Activated naive CD8-positive, alpha-beta T cell treated with anti-CD3 and anti-CD28 coated beads, Interleukin-2, amount 50 U/mL, for 16 hours (primary cell): ENCODE results near the gene FOCAD.
"Not testable (repeated sequence)": the region's sequence is repeated elsewhere in the genome, so short reads cannot be mapped to it uniquely, and the experiment has no call there.

Experiments used
- DNase-seq: peaks from one replicate; pipeline ENCODE4 v3.0.0-alpha.2; 2020; ENCODE audit warnings: low read depth, low spot score

Gene FOCAD

DNA sequence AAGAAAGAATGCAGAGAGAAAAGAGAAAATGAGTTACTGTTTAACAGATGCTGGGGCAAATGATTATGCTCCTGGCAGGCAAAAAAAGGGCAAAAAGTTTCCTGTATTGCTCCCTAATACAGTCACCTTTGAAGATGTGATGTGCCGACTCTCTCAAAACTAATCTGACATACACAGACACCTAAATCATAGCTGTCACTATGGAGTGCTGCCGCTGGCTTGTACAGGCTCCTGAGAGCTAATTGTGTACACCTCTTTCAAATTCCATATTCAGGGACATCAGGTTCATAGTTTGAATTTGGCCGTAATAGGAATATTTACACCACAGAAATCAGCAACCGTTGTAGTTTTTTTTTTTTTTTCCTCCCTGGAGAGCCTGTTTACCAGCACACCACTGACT lies 12.4 kb upstream of the FOCAD start:
- no peak for DNase-seq

DNA sequence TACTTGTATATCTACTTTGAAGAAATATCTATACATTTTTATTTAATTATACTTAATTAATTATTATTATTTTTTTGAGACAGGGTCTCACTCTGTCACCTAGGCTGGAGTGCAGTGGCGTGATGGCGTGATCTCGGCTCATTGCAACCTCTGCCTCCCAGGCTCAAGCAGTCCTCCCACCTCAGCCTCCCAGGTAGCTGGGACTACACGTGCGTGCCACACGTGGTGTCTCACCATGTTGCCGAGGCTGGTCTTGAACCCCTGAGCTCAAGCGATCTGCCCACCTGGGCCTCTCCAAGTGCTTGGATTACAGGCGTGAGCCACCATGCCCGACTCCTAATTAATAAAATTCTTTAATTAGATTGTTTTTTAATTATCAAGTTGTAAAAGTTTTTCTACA lies 10.5 kb upstream of the FOCAD start:
- DNase-seq, result not testable (repeated sequence)

DNA sequence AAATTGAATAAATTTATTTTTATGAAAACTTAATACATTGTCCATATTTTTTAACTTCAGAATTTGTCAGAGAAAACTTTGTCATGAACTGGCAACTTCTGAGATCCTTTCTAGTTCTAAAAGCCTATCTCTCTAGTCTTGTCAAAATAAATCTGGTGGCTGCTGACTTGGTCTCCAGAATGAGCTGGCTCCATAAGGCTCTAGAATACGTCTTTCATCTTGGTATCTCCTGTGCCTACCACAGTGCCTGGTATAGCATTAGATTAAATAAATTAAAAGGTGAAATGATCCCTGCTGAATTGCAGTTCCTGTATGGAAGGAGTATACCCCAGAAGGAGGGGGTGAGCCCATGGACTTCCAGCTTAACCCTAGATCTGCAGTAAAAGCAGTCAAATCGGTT lies 2.6 kb upstream of the FOCAD start:
- DNase-seq, result no peak

DNA sequence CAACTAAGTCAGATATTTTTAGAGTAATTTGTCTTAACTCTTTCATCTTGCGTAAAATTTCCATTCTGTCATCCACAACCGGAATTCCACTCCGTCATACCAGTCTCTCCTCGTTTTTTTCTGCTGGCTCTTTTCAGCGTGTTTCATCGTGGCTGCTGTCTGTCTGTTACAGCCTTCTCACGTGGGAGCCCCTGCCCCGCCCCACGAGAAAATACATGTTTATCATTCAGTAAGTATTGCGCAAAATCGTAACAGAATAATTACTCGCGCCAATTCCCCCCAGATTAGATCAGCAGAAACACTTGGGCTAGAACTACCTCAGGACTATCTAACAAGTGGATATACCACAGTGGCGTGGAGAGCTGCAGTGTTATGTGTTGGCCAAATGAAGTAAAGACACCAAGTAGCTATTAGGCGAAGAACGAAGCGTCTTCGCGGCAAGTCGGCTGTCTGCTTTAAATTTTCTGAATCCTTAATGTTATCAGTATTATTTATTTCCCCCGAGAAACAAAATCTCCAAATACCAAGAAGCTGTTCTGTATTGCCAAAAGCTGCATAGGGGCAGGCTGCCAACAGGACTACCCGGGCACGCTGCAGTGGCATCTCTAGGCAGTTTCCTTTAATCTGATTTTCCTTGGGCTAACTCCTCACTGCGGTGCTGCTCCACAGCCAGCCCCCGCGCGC lies 566 bp upstream of the FOCAD start:
- DNase-seq, result no peak

DNA sequence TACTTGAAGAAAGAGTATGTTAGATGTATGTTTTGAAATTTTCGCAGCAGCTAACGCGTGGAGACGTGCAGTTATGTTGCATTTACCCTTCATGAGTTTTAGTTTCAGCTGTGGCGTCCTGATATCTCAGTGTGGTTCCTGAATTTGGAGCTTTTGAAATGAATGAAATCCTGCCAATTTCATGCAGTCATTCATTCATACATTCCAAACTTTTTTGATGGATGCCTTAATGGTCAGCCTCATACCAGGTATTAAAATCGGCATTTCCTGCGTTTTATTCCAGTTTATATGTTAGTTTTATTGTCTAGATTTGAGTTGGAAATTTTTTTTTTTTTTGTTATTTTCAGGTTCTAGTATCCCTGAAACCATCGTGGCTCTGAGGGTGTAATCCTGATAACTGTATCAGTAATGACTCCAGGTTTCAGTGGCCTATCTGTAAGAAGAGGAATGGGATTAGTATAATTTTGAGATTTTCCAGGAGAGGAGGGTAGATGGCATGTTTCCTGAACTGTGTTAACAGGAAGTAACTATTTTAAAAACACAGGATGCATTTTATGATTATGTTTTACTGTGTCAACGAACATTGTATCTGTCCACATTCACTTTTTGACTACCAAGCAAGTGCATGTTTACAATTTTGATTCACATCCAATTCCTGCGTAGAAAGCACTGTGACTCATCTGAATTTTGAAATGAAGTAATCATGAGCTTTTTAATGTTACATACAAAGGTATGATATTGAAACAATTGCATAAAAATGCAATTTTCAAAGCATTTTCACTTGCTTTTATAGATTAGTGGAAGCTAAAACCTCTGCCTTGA lies 1.0 kb downstream of the FOCAD start:
- DNase-seq, result no peak

DNA sequence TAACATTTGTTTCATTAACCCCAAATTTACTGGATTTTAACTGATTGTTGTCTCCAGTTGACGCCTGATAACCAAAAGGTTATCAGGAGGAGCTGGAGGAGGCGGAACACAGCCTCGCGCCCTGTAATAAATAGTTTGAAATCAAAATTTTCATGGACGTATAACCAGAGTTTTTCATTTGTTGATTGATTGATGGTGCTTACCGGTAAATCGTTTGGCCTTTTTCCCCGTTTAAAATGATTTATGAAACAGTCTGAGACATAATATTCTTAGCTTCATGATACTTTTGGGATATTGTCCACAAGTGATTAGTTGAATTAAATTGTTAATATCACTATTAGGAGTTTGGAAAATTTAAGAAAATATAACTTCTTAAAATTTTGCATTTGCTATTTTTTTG lies 1.7 kb downstream of the FOCAD start:
- no peak for DNase-seq

DNA sequence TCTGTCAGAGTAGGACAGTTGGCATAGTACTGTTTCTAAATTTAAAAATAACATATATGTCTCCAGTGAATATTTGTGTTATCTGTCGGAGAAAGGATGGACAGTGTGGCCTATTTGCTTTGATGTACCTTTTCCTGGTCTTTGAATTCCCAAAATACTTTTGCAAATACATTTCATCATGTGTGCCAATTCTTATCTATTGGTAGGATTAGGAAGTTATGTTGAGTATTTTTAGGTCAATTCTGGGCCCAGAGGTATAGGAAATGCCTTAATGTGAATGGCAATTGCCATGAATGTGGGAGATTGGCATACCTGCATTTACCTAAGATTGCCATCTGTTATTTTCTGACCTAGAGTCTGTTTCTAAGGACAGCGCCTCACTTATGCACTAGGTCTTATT lies 5.8 kb downstream of the FOCAD start:
- no peak for DNase-seq

DNA sequence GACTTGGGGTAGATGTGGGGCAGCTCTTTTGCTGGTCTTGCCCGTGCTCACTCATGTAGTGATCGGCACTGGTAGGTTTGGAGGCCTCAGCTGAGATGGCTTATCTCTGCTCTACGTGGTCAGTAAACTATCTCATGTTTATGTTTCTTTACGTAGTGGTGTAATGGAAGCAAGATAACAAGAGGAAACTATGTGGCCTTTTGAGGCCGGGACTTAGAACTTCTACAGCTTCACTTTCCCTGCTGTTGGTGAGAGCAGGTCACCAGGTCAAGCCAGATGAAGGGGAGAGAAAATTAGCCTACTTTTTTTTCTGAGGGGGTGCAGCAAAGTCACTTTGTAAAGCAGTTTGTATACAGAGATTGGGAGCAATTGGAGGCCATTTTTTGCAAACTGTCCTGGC lies 8.5 kb downstream of the FOCAD start:
- no peak for DNase-seq

DNA sequence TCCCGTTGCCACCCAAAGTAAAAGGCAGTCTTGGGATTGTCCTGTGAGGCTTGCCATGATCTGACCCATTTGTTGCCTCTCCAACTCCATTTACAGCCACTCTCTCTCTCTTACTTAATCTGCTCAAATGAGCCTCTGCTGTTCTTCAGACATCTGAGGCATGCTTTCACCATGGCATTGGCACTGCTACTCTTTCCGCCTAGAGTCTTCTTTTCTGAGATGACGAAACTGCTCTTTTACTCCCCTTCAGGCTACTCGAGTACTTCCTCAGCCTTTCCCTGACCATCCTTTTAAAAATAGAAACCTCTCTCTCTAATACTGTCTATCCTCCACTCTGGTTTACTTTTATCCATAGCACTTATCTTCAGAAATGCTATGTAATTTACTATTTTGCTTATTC lies 9.0 kb downstream of the FOCAD start:
- no peak for DNase-seq

DNA sequence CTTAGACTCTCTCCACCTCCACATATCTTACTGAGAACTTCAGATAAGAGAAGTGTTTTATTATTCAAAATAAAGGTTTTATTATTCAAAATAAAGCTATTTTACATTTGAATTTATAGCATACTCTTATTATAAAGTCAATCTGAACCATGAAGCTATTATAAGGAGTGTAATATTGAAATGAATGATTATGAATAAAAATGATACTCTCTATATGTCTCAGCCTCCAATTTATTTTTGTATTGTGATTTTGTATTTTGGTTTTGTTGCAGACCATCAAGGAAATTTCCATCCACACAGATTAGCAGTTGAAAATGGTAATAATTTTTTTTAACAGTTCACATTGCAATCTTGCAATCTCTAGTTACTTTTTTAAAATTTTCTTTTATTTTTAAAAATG lies 10.2 kb downstream of the FOCAD start:
- no peak for DNase-seq

DNA sequence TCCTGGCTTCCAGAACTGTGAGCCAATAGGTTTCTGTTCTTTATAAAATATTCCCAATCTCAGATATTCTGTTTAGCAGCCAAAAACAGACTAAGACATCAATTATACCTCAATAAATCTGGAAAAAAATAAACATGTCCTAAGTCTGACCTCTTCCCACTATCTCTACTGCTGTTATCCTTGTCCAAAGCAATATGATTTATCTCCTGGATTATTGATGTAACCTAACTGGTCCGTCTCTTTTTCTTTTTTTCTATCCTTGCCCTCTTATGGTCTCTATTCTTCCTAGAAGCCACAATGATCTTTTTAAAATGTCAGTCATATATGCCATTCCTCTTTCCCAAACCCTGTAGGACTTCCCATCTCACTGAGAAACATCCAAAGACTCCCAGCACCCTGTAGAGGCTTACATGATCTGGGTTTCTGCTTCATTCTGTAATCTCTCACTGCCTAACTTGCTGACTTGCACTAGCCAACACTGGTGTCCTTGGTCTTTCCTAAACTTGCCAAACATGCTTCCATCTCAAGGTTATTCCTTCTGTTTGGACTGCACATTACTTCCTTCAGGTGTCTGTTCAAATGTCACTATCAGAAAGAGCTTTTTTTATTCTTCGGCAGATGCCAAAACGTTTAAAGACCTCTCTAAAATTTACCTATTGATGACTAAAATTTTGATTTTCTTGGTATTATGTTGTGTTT lies 13.1 kb downstream of the FOCAD start:
- DNase-seq, result no peak

DNA sequence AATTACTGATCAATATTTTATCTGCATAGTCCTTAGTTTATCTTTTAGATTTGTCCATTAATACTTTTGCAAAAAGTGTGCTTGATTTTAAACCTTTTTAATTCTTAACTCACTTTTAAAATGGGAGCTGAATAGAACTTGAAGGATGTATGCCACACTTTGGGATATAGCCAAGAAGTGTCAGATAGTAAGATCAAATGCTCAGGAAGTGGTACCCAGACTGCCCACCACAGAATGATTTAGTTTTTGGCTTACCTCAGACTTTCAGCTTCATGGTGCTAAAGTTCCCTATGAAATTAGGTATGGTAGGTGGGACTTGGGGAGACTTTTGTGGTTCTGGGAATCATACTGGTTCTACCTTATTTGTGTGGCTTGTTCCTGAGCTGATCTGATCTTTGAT lies 14.7 kb downstream of the FOCAD start:
- no peak for DNase-seq

DNA sequence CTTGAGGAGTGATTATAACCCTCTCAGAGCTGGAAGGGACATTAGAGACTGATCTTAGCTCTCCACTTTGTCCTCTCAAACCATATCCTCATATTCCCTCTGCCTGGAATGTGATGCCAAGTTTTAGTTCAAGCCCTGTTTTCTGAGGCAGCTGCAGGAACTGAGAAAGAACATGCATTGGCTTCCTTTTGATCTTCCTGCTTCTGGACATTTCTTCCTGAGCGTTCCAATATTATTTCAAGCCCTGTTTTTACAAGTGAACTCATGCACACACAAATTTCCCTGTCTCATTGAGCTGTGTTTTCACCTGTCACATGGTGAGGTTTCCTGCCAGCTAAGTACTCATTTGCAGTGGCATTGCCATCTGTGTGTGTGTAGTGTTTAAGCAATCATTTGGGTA lies 17.0 kb downstream of the FOCAD start:
- no peak for DNase-seq

DNA sequence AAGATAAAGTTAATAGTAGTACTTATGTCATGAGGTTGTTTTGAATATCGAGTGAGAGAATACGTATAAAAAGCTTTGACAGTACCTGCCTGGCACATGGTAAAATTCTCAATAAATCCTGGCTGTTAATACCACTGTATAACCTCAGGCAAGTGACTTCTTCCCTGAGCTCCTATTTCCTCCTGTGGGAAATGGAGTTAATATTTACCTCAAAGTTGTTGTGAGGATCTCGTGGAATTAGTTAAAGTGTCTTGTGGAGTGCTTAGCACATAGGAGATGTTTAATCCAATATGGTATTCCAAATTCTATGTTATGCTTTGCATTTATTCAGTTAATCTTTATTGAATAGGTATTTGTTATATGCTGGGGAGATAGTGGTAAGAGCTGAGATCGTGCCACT lies 18.5 kb downstream of the FOCAD start:
- DNase-seq, result no peak

DNA sequence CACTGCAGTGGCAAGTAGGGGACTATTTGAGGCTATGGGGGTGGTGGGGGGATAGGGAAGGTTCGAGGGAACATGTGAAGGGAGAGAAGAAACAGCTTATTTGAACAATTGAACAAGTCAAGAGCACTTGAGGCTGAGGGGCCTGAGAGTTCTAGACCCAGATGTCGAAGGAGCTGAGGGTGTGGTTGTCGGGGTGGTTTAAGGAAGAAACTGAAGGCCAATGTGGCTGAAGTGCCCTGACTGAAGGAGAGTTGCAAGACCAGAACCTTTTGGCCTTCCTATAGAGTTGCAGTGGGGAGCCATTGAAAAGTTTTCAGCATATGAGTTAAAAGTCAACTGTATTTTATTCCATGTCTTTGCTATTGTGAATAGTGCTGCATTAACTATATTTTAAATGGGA lies 19.1 kb downstream of the FOCAD start:
- DNase-seq, result no peak

DNA sequence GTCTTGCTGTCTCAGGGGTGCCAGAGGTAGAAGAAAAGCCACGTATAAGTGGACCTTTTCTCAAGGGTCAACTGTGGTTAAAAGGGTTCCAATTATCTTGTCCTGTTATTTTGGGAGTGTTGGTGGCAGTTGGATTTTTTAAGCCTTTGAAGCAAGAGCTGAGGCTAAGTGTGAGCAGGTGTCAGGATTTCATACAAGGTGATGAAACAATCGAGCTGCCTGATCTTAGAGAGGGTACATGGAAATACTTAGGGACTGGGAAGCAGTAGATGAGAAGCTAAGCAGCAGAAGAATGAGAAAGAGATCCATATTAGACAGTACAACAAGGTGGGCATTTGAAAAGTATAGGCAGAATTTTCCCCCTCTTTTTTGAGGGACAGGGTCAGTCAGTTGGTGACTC lies 23.6 kb downstream of the FOCAD start:
- no peak for DNase-seq

DNA sequence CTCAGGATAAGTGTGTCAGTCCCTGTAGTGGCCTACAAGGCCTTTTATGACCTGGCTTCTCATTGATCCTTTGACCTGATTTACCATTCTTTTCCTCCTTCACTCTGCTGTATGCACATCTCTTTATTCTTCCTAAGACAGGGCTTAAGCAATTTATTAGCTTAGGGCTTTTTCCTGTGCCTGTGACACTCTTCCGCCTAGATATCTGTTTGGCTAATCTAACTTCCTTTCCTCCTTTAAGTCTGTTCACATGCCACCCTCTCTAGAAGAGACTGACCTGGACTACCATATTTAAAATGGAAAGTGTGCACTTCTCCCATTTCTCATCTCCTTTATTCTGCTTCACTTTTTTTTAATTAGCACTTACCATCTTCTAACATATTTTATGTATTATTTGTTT lies 29.1 kb downstream of the FOCAD start:
- DNase-seq, result no peak

DNA sequence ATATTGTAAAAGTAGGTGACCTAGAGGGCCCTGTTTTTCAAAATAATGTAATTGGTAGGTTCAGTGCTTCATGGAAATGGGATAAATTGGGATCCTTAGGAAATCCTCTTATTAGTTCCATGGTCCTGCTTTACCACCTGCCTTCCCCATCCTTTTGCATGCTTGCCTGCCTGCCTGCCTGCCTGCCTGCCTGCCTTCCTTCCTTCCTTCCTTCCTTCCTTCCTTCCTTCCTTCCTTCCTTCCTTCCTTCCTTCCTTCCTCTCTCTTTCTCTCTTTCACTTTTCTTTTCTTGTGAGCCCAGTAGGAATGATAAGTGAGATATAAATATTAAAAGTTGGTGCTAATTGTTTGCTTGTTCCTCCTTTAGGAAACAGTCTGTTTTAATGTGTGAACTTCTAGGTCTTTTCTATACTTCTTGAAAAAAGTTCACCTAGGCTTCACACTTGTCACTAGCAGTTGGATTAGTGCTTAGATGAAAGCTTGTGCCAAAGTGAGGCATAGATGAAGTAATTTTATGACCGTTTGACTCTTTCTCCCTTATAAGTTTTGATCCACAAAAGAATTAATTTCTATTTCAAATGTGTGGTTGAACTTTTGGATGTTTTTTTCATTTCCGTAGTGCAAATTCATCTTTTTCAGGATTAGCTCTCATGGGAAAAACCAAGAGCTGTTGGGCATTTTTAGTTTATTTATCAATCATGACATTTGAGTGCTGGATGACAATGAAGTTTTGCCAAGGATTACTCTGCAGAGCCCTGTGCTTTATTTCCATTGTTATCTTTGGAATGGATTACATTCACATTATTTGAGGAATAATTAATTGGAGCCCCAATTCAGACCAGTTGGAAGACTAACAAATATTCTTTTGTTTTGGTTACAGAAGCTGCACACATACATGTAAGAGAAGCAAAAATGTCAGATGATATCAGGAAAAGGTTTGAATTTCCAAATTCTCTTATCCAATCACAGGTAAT lies 30.7 kb downstream of the FOCAD start:
- no peak for DNase-seq

DNA sequence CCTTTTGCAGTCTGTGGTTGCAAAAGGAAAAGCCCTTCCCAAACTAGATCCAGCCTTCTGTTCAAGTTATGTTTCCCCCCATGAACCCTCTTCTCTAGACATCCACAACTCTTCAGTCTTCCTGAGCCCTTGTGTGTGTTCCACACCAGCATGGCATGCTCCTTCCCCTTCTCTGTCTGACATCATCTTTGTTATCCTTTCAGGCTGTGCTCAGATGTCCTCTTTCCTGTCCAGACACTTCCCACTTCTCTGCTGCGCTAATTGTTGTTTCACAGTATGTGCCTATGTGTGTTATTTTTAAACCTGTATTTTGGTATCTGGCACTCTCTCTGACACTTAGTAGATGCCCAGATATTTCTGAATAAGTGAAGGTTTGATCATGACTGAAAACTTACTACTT lies 38.2 kb downstream of the FOCAD start:
- DNase-seq, result no peak

DNA sequence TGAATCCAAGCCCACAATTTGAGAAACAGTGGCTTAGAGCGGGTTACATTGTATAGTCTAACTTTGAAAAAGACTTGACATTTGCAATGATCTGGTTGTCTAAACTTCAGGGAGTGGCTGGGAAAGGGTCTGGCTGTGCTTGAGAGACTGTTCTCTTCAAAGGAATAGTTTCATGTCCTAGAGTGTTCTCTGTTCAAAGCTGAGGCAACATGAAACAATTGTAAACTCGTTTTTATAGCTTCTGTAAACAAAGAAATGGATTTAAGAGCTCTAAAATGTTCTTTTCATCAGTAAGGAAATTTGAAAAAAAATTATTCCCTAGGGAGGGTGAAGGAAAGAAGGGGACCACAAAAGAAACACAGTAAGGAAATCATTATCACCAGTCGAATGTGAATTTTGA lies 41.6 kb downstream of the FOCAD start:
- no peak for DNase-seq

DNA sequence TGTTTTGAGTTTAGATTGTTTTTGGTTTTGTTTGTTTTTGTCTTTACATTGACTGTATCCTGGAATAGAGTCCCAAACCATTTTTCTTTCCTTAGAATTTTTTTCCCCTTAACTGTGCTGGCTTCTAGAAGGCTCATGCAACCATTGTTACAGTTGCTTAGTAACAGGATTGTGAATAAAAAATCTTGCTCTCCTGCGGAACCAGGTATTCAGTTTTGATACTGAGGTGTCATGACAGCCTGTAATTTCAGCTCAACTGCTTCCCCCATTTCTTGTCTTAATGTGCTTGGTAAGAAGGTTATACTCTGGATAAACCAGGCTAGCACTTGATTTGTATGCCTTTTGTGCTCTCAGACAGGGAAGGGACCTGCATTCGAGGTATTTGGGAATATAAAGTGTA lies 42.1 kb downstream of the FOCAD start:
- no peak for DNase-seq
